ENCODE results near the gene NECAB3. TPM values are rescaled to one million over a fixed set of nuclear protein-coding genes. Genes with fewer than 3 reads are reported as not detected.

NECAB3 gene
- total RNA-seq, 2 donors from 2014 or later, result 10.2 to 12.2 TPM

- peaks cover 33% of the 10 kb centered on the region for H3K4me1 Mint-ChIP-seq
Observed at GRCh38 chr20:33679758-33680485, 5.7 kb upstream of the NECAB3 start.

GRCh38 chr20:33677991-33678702 is 3.9 kb upstream of the NECAB3 start:
- H3K4me3 Mint-ChIP-seq, result no peak overlapping the region
- no peak for ATAC-seq
- peak overlapping the region; percentile 92 for H3K27ac Mint-ChIP-seq
- H3K9me3 ChIP-seq (ENCODE audit: control insufficient read depth, low read length, poor library complexity, severe bottlenecking), result no peaks in the 10 kb centered on the region
- no peaks in the 10 kb centered on the region for H3K27me3 Mint-ChIP-seq
- H3K4me1 Mint-ChIP-seq, result peaks cover 41% of the 10 kb centered on the region
- H3K36me3 Mint-ChIP-seq (ENCODE audit: low read depth), result no peaks in the 10 kb centered on the region
- no peak for DNase-seq

More at GRCh38 chr20:33679758-33680485, 5.7 kb upstream of the NECAB3 start:
- Mint-ChIP-seq H3K36me3 (ENCODE audit: low read depth) (no peaks in the 10 kb centered on the region), H3K4me3 (peak overlapping the region; percentile 84), H3K27me3 (no peaks in the 10 kb centered on the region), H3K27ac (peak overlapping the region; percentile 92)
- peak; percentile 85 for ATAC-seq
- H3K9me3 ChIP-seq (ENCODE audit: control insufficient read depth, low read length, poor library complexity, severe bottlenecking), result no peaks in the 10 kb centered on the region
- peak in 1 of 3 donors; percentile 32 for DNase-seq

DNA sequence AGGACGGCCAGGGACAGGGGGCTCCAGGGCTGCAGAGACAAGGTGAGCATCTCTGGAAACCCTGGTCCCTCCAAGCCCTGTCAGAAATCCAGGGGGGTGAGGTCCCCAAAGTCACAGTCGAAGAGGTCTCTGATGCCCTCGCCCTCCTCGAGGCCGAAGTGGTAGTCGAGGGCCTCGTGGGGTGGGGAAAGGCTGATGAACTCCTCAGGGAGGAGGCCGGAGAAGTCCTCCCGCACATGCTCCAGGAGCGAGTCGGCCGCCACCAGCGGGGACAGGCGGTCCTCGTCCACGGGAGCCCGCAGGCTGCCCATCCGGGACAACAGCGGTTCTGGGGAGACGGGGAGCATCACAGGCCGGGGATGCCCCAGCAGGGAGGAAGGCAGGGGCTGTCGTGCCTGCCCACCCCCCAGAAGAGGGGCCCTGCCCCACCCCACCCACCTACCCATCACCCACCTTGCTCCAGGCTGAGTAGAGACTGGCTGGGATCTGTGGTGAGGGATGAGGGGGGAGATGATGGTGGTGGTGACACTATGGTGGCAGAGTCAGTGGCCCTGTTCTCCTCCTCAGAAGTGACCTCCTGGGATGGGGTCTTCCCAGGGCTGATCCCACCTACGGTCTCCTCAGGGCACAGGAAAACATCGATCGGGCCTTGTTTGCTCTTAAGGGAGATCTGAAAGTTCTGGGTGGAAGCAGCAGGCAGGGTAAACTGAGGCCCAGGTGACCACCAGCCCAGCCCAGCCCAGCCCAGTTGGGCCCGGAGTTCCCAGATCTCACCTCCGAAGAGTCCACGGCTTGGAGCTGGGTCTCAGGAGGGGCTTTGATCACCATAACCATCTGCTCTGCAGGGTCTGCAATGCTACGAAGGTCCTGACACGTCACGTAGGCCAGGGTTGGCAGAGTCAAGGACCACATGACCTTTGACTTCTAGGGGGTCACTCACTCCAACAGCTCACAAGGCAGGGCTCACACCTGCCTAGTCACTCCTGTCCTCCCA is 2.7 kb upstream of the NECAB3 start:
- no peak for ATAC-seq
- Mint-ChIP-seq H3K36me3 (ENCODE audit: low read depth) (no peaks in the 10 kb centered on the region), H3K4me3 (peak overlapping the region; percentile 12), H3K27ac (peak overlapping the region; percentile 56), H3K4me1 (peaks cover 44% of the 10 kb centered on the region), H3K27me3 (no peaks in the 10 kb centered on the region)
- no peak for DNase-seq
- H3K9me3 ChIP-seq (ENCODE audit: control insufficient read depth, low read length, poor library complexity, severe bottlenecking), result no peaks in the 10 kb centered on the region

DNA sequence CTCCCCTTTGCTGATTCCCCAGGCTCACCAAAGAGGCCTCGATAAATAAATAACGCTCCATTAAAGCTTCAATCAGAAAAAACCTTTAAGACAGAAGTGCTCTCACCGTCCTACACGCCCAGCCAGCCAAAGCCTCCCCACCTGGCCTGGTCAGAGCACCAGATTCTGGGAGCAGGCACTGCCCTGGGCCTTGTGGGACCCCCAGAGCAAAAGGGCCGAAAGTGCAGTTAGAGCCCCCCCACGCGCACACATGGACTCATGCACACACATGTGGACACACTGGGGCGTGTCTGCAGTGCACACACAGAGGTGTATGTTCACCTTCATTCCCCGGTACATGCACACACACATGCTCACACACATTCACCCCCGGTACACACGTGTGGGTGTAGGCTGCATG is 1.9 kb upstream of the NECAB3 start:
- DNase-seq, result no peak
- H3K36me3 Mint-ChIP-seq (ENCODE audit: low read depth), result no peaks in the 10 kb centered on the region
- peak overlapping the region; percentile 56 for H3K27ac Mint-ChIP-seq
- H3K4me3 Mint-ChIP-seq, result peak overlapping the region; percentile 41
- peaks cover 40% of the 10 kb centered on the region for H3K4me1 Mint-ChIP-seq
- no peak for ATAC-seq
- no peaks in the 10 kb centered on the region for H3K9me3 ChIP-seq (ENCODE audit: control insufficient read depth, low read length, poor library complexity, severe bottlenecking)
- no peaks in the 10 kb centered on the region for H3K27me3 Mint-ChIP-seq

GRCh38 chr20:33675136-33675959 is 1.1 kb upstream of the NECAB3 start:
- H3K27ac Mint-ChIP-seq, result no peak overlapping the region
- ATAC-seq (no peak), DNase-seq (no peak)
- no peaks in the 10 kb centered on the region for H3K27me3 Mint-ChIP-seq
- H3K9me3 ChIP-seq (ENCODE audit: control insufficient read depth, low read length, poor library complexity, severe bottlenecking), result no peaks in the 10 kb centered on the region
- no peaks in the 10 kb centered on the region for H3K36me3 Mint-ChIP-seq (ENCODE audit: low read depth)
- peak overlapping the region; percentile 87 for H3K4me3 Mint-ChIP-seq
- H3K4me1 Mint-ChIP-seq, result peaks cover 40% of the 10 kb centered on the region

DNA sequence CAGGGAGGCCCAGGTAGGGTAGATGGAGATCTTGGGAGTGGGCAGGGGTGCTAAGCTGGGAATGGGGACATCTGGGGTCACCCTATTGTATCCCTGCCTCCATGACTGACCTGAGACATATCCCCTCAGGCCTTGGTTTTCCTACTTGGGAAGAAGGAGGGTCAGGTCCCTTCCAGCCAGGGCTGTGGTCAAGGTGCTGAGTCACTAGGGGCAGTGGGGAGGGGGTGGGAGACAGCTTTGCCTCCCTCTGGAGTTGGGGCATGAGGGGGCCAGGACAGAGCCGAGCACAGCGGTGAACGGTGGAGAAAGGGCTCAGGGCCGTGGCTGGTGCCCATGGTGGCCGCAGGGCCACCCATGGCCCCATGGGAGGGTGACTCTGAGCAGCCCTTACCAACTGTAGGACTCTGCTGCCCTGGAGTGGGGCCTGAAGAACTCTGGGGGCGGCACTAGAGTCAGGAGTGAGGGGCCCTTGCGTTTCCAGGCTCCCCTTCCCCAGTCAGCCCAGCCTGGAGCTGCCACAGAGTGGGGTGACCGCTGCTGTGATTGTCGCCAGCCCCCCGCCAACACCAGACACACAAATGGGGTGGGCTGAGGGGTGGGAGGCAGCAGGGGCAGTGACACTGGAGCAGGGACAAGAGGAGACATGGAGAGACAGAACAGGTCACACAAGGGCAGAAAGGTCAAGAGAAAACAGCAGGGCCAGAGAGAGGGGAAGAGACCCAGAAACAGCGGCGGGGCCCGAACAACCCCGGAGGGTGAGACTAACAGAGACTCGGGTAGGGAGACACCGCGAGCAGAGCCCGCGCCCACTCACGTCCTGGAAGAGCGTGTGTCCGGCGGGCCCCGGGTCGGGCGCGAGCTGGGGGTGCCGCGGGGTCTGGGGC is 576 bp downstream of the NECAB3 start:
- no peaks in the 10 kb centered on the region for H3K27me3 Mint-ChIP-seq
- H3K9me3 ChIP-seq (ENCODE audit: control insufficient read depth, low read length, poor library complexity, severe bottlenecking), result no peaks in the 10 kb centered on the region
- H3K27ac Mint-ChIP-seq, result peak overlapping the region; percentile 54
- ATAC-seq (no peak), DNase-seq (no peak)
- no peaks in the 10 kb centered on the region for H3K36me3 Mint-ChIP-seq (ENCODE audit: low read depth)
- H3K4me3 Mint-ChIP-seq, result peak overlapping the region; percentile 94
- peaks cover 32% of the 10 kb centered on the region for H3K4me1 Mint-ChIP-seq

DNA sequence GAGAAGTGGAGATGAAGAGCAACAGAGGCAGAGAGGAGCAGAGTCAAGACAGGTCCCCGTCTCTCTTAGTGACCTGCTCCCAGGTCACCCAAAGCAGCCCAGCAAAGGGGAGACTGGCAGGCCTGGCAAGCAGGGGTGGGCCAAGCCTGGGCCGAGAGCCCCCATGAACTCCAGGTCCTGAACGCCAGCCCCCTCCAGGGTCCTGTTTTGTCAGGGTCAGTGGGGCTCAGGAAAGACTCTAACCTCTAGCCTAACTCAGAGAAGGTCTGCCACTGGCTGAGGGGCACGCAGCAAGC is 1.2 kb downstream of the NECAB3 start:
- no peaks in the 10 kb centered on the region for H3K9me3 ChIP-seq (ENCODE audit: control insufficient read depth, low read length, poor library complexity, severe bottlenecking)
- Mint-ChIP-seq H3K27ac (peak overlapping the region; percentile 24), H3K4me1 (peaks cover 29% of the 10 kb centered on the region), H3K27me3 (no peaks in the 10 kb centered on the region), H3K36me3 (ENCODE audit: low read depth) (no peaks in the 10 kb centered on the region), H3K4me3 (peak overlapping the region; percentile 94)
- ATAC-seq (no peak), DNase-seq (no peak)

GRCh38 chr20:33672426-33673113 is 1.7 kb downstream of the NECAB3 start:
- Mint-ChIP-seq H3K36me3 (ENCODE audit: low read depth) (no peaks in the 10 kb centered on the region), H3K4me1 (peaks cover 27% of the 10 kb centered on the region), H3K27me3 (no peaks in the 10 kb centered on the region), H3K4me3 (peak overlapping the region; percentile 94), H3K27ac (peak overlapping the region; percentile 24)
- DNase-seq (no peak), ATAC-seq (no peak)
- H3K9me3 ChIP-seq (ENCODE audit: control insufficient read depth, low read length, poor library complexity, severe bottlenecking), result no peaks in the 10 kb centered on the region

- peaks cover 26% of the 10 kb centered on the region for H3K4me1 Mint-ChIP-seq
- H3K27me3 Mint-ChIP-seq, result no peaks in the 10 kb centered on the region
- DNase-seq, result no peak
- ATAC-seq, result no peak
- H3K36me3 Mint-ChIP-seq (ENCODE audit: low read depth), result peaks cover under 1% of the 10 kb centered on the region
- no peak overlapping the region for H3K4me3 Mint-ChIP-seq
- H3K27ac Mint-ChIP-seq, result peak overlapping the region; percentile 88
- H3K9me3 ChIP-seq (ENCODE audit: control insufficient read depth, low read length, poor library complexity, severe bottlenecking), result no peaks in the 10 kb centered on the region
Observed at GRCh38 chr20:33671573-33672288, 2.5 kb downstream of the NECAB3 start.

DNA sequence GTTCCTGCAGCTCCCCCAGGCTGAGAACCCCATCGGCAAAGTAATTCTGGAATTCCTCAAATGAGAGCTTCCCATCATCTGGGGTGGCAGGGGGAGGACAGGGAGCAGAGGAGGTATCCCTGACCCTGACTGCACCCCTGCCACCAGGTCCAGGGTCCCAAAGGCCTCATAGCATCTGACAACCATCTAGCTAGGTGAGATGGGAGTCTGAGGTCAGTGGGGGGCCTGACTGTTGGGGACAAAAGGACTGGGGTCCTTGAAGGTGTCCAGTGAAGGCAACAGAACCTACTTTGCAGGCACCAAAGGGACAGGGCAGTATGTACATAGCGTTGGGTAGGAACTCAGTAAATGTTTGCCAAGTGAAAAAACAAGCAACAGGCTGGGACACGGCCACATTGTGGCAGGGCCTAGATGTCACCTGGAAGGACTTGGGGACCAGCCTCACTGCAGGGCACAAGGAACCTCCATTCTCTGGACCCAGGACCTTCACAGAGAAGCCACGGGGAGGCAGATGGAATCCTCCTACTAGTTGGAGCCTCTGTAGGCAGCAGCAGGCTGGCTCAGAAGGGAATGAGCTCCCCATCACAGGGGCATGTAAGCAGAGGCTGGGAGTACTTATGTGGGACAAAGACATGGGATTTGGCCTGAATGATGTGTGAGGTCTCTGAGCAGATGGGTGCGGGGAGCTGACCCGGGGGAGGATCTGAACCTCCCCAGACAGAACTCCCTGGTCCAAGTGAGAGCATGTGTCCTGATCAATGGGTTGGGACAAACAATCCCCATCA is 3.3 kb downstream of the NECAB3 start:
- peaks cover 32% of the 10 kb centered on the region for H3K4me1 Mint-ChIP-seq
- H3K36me3 Mint-ChIP-seq (ENCODE audit: low read depth), result peaks cover 2% of the 10 kb centered on the region
- peak overlapping the region; percentile 36 for H3K4me3 Mint-ChIP-seq
- no peaks in the 10 kb centered on the region for H3K27me3 Mint-ChIP-seq
- no peak for ATAC-seq
- H3K9me3 ChIP-seq (ENCODE audit: control insufficient read depth, low read length, poor library complexity, severe bottlenecking), result no peaks in the 10 kb centered on the region
- H3K27ac Mint-ChIP-seq, result peak overlapping the region; percentile 88
- DNase-seq, result no peak

Data from T-helper 17 cell (primary cell).